HCT116 (cell line): ENCODE measurements around the gene KRT17.

Experiments
- CBX3 ChIP-seq: IDR thresholded peaks from 2 replicates; pipeline ENCODE4 v1.6.1; 2012; ENCODE audit warnings: low read depth
- CEBPB ChIP-seq: IDR thresholded peaks from 2 replicates; pipeline ENCODE4 v1.6.1; 2012; ENCODE audit warnings: low read depth
- CTCF ChIP-seq, 3 experiments: fragments of 200-600 bp in 1 of 3; sonication (generic) in 1 of 3; IDR thresholded peaks in 2 of 3; conservative IDR thresholded peaks in 1 of 3; 2 replicates each; pipeline ENCODE4 v1.5.1; 2012 to 2017; ENCODE audit warnings: low read depth in 2 of 3, low read length in 2 of 3, antibody characterized with exemption in 1 of 3, borderline replicate concordance in 1 of 3, control low read depth in 1 of 3, mild to moderate bottlenecking in 1 of 3, mixed read lengths in 1 of 3, mixed run types in 1 of 3, moderate library complexity in 1 of 3; ENCODE audit not compliant: insufficient read depth in 1 of 3
- ELF1 ChIP-seq: IDR thresholded peaks from 2 replicates; pipeline ENCODE4 v1.6.1; 2012; ENCODE audit warnings: low read depth, borderline replicate concordance
- EZH2 ChIP-seq: fragments of 200-600 bp; sonication (generic); IDR thresholded peaks from 2 replicates; pipeline ENCODE4 v1.6.1; 2017; ENCODE audit warnings: antibody characterized with exemption, mixed run types
- EZH2phosphoT487 ChIP-seq: fragments of 200-600 bp; IDR thresholded peaks from 2 replicates; pipeline ENCODE4 v1.6.1; 2018; ENCODE audit warnings: antibody characterized with exemption, borderline replicate concordance
- MAX ChIP-seq: IDR thresholded peaks from 2 replicates; pipeline ENCODE4 v1.6.1; 2012
- POLR2A ChIP-seq: IDR thresholded peaks from 2 replicates; pipeline ENCODE4 v1.7.0; 2011; ENCODE audit warnings: borderline replicate concordance; ENCODE audit not compliant: insufficient read depth, insufficient read length; ENCODE audit errors: extremely low read depth
- REST ChIP-seq: IDR thresholded peaks from 2 replicates; pipeline ENCODE4 v1.6.1; 2012; ENCODE audit warnings: low read depth
- TCF7L2 ChIP-seq: IDR thresholded peaks from 2 replicates; pipeline ENCODE4 v1.7.0; 2011; ENCODE audit warnings: borderline replicate concordance, inconsistent platforms; ENCODE audit not compliant: insufficient read depth, insufficient read length; ENCODE audit errors: extremely low read depth
- YY1 ChIP-seq: IDR thresholded peaks from 2 replicates; pipeline ENCODE4 v1.6.1; 2011; ENCODE audit warnings: low read length, low read depth, moderate library complexity, mild to moderate bottlenecking; ENCODE audit not compliant: insufficient replicate concordance; ENCODE audit errors: extremely low read depth
- ZBTB33 ChIP-seq: IDR thresholded peaks from 2 replicates; pipeline ENCODE4 v1.6.1; 2011; ENCODE audit warnings: mild to moderate bottlenecking, low read length, moderate library complexity; ENCODE audit not compliant: insufficient replicate concordance; ENCODE audit errors: extremely low read depth
- ZNF274 ChIP-seq: fragments of 200-500 bp; sonication (Bioruptor generic); IDR thresholded peaks from 2 replicates; pipeline ENCODE4 v1.6.1; 2014; ENCODE audit warnings: mild to moderate bottlenecking, low read depth, low read length, inconsistent platforms

GRCh38 chr17:41631898-41632285 lies 7.5 kb upstream of the KRT17 start:
- TF ChIP-seq CTCF (IDR thresholded peaks at IDR 0.05 in 2 of 3, conservative IDR thresholded peaks at IDR 0.05 in 1 of 3; ENCODE audit: borderline replicate concordance in 1 of 3, insufficient read depth in 1 of 3, low read depth in 2 of 3, low read length in 2 of 3) (no peak), TCF7L2 (no peak), CEBPB (no peak), CBX3 (no peak), REST (no peak), YY1 (no peak), POLR2A (no peak), ELF1 (no peak), MAX (no peak), ZBTB33 (no peak), ZNF274 (no peak), EZH2 (no peak), EZH2phosphoT487 (no peak)
